Measurements from ENCODE around the gene KRT76. TPM values are rescaled to one million over a fixed set of nuclear protein-coding genes. Genes with fewer than 3 reads are reported as not detected.

KRT76 gene
- polyA plus RNA-seq, 1 donor (not counting 4 experiments of a cell fraction or from before 2014, with no cell fraction given) = not detected

DNA sequence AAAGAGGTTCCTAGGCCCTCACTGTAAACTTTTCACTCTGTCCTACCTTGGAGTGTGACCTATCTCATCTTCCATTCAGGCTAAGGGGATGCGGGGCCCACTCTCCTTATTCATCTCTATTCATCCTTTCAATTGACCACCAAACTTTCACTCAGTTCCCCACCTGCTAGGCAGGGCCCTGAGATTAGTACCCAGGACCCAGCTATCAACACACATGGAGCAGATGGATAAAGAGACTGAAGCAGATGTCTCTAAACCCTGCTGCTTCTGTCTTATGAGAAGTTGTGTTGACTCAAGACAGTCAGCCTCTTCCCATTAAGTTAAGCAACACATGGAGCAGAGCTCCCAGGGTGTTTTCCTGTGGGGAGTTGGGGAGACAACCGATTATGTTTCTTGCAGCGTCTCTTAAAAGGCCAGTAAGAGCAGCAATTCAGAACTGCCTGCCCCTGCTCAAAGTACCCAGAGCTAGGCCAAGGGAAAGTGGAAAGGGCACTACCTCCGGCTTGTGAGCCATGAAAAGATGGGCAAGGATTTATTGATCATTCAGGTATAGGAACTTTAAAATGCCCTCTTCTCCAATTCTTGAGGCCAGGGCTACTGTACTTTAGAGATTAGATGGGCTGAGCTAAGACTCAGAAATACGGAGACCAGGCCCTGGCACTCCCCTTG, 10.7 kb downstream of the KRT76 start:
- dilution Hi-C loops (cut with MboI; ENCODE audit: extremely low pct_ligation_motif_present, low sequenced_read_pairs) = no loop called here
- H3K27me3 ChIP-seq (ENCODE audit: control insufficient read depth, extremely low read depth, insufficient read depth, low read length) = peaks cover 30% of the 10 kb centered on the region
- H3K4me3 ChIP-seq (ENCODE audit: control insufficient read depth in 2 of 3, extremely low read depth in 1 of 3, insufficient read depth in 2 of 3, low read depth in 1 of 3, low read length in 3 of 3) = no peak overlapping the region
- no peak overlapping the region for H3K9ac ChIP-seq (ENCODE audit: control insufficient read depth, extremely low read depth, insufficient read depth, low read length)
- FAIRE-seq (no peak), DNase-seq (ENCODE audit: low read depth, low spot score) (no peak)
- H3K79me2 ChIP-seq (ENCODE audit: control insufficient read depth, insufficient read depth, low read length) = no peaks in the 10 kb centered on the region
- TF ChIP-seq, protein P1, sequence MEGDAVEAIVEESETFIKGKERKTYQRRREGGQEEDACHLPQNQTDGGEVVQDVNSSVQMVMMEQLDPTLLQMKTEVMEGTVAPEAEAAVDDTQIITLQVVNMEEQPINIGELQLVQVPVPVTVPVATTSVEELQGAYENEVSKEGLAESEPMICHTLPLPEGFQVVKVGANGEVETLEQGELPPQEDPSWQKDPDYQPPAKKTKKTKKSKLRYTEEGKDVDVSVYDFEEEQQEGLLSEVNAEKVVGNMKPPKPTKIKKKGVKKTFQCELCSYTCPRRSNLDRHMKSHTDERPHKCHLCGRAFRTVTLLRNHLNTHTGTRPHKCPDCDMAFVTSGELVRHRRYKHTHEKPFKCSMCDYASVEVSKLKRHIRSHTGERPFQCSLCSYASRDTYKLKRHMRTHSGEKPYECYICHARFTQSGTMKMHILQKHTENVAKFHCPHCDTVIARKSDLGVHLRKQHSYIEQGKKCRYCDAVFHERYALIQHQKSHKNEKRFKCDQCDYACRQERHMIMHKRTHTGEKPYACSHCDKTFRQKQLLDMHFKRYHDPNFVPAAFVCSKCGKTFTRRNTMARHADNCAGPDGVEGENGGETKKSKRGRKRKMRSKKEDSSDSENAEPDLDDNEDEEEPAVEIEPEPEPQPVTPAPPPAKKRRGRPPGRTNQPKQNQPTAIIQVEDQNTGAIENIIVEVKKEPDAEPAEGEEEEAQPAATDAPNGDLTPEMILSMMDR (optimal IDR thresholded peaks at IDR 0.05 in 1 of 3, IDR thresholded peaks at IDR 0.05 in 1 of 3, conservative IDR thresholded peaks at IDR 0.05 in 1 of 3; ENCODE audit: extremely low read depth in 1 of 3, insufficient read depth in 2 of 3, low read length in 3 of 3) = no peak
- no peak for TF ChIP-seq EZH2 (IDR thresholded peaks at IDR 0.05; ENCODE audit: low read length)
- no peaks in the 10 kb centered on the region for H3K9me1 ChIP-seq (ENCODE audit: control insufficient read depth, extremely low read depth, insufficient read depth, low read length)
- no peaks in the 10 kb centered on the region for H4K20me1 ChIP-seq (ENCODE audit: control insufficient read depth, extremely low read depth, insufficient read depth, low read length)
- no peaks in the 10 kb centered on the region for H3K9me3 ChIP-seq (ENCODE audit: control insufficient read depth, low read depth, low read length)
- H3K27ac ChIP-seq (ENCODE audit: control insufficient read depth, insufficient read depth, low read length) = no peak overlapping the region
- no peak overlapping the region for H3K4me2 ChIP-seq (ENCODE audit: control insufficient read depth, extremely low read depth, insufficient read depth, low read depth, low read length)
- no peaks in the 10 kb centered on the region for H3K4me1 ChIP-seq (ENCODE audit: control insufficient read depth, extremely low read depth, insufficient read depth, low read length)
- H2AFZ ChIP-seq (ENCODE audit: control insufficient read depth, low read length) = no peak overlapping the region
- H3K36me3 ChIP-seq (ENCODE audit: control insufficient read depth in 2 of 2, extremely low read depth in 1 of 2, insufficient read depth in 2 of 2, low read length in 2 of 2) = no peaks in the 10 kb centered on the region

DNA sequence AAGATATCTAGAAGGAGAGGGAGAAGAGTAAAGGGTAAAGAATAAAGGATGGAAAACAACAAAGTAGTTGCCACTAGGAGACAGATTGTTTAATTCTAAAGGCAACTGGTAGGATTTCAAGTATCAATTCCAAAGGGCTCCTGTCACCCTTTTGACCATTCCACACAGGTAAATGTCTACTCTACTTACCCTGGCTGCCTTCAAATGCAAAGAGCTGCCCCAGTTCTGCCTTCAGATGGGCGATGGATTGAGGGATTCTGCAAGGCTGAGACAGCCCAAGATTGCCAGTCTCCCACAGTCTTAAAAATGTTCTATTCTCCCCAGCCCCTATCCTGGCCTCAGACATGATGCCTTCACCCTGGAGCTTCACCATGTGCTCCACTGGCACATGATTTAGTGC, 11.4 kb downstream of the KRT76 start:
- TF ChIP-seq, protein P1 (optimal IDR thresholded peaks at IDR 0.05 in 1 of 3, IDR thresholded peaks at IDR 0.05 in 1 of 3, conservative IDR thresholded peaks at IDR 0.05 in 1 of 3; ENCODE audit: extremely low read depth in 1 of 3, insufficient read depth in 2 of 3, low read length in 3 of 3) = no peak
- no peak for TF ChIP-seq EZH2 (IDR thresholded peaks at IDR 0.05; ENCODE audit: low read length)
- no peak for DNase-seq (ENCODE audit: low read depth, low spot score)
- Histone ChIP-seq H3K9me3 (ENCODE audit: control insufficient read depth, low read depth, low read length) (no peaks in the 10 kb centered on the region), H3K27me3 (ENCODE audit: control insufficient read depth, extremely low read depth, insufficient read depth, low read length) (peaks cover 25% of the 10 kb centered on the region), H3K4me3 (ENCODE audit: control insufficient read depth in 2 of 3, extremely low read depth in 1 of 3, insufficient read depth in 2 of 3, low read depth in 1 of 3, low read length in 3 of 3) (no peak overlapping the region), H3K36me3 (ENCODE audit: control insufficient read depth in 2 of 2, extremely low read depth in 1 of 2, insufficient read depth in 2 of 2, low read length in 2 of 2) (no peaks in the 10 kb centered on the region), H3K9me1 (ENCODE audit: control insufficient read depth, extremely low read depth, insufficient read depth, low read length) (no peaks in the 10 kb centered on the region), H3K27ac (ENCODE audit: control insufficient read depth, insufficient read depth, low read length) (no peak overlapping the region), H3K4me2 (ENCODE audit: control insufficient read depth, extremely low read depth, insufficient read depth, low read depth, low read length) (no peak overlapping the region), H3K9ac (ENCODE audit: control insufficient read depth, extremely low read depth, insufficient read depth, low read length) (no peak overlapping the region), H4K20me1 (ENCODE audit: control insufficient read depth, extremely low read depth, insufficient read depth, low read length) (no peaks in the 10 kb centered on the region), H3K4me1 (ENCODE audit: control insufficient read depth, extremely low read depth, insufficient read depth, low read length) (no peaks in the 10 kb centered on the region), H2AFZ (ENCODE audit: control insufficient read depth, low read length) (no peak overlapping the region), H3K79me2 (ENCODE audit: control insufficient read depth, insufficient read depth, low read length) (no peaks in the 10 kb centered on the region)
- dilution Hi-C loops (cut with MboI; ENCODE audit: extremely low pct_ligation_motif_present, low sequenced_read_pairs) = no loop called here
- FAIRE-seq = no peak
